Measurements from ENCODE around the gene RIMBP2.

DNA sequence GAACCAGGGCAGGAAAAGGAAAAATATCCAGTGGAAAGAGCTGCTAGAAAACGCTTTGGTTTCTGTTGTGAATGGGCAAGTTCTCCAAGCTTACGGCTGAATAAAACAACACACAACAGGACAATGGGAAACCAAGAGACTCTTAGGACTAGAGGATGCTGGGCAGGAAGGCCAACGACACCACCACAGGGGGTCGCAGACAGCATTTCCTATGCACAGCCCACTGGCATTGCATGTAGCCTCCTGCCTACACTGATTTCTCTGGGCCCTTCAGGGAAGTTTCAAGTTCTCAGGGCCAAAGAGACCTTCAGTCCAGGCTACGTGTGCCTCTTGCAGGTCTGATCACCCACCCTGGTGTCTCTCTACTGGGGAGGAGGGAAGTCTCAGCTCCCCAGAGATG is 108.0 kb downstream of the RIMBP2 start:
- TF ChIP-seq, protein P1, sequence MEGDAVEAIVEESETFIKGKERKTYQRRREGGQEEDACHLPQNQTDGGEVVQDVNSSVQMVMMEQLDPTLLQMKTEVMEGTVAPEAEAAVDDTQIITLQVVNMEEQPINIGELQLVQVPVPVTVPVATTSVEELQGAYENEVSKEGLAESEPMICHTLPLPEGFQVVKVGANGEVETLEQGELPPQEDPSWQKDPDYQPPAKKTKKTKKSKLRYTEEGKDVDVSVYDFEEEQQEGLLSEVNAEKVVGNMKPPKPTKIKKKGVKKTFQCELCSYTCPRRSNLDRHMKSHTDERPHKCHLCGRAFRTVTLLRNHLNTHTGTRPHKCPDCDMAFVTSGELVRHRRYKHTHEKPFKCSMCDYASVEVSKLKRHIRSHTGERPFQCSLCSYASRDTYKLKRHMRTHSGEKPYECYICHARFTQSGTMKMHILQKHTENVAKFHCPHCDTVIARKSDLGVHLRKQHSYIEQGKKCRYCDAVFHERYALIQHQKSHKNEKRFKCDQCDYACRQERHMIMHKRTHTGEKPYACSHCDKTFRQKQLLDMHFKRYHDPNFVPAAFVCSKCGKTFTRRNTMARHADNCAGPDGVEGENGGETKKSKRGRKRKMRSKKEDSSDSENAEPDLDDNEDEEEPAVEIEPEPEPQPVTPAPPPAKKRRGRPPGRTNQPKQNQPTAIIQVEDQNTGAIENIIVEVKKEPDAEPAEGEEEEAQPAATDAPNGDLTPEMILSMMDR (IDR thresholded peaks at IDR 0.05; ENCODE audit: low read length) = no peak
- no peak for TF ChIP-seq EZH2 (IDR thresholded peaks at IDR 0.05; ENCODE audit: borderline replicate concordance, low read length)
